Measurements from ENCODE around the gene TP53I13. TPM values are rescaled to one million over a fixed set of nuclear protein-coding genes. Genes with fewer than 3 reads are reported as not detected.

Gene TP53I13
- total RNA-seq, 2 donors from 2014 or later, result 33.1 to 34.7 TPM

DNA sequence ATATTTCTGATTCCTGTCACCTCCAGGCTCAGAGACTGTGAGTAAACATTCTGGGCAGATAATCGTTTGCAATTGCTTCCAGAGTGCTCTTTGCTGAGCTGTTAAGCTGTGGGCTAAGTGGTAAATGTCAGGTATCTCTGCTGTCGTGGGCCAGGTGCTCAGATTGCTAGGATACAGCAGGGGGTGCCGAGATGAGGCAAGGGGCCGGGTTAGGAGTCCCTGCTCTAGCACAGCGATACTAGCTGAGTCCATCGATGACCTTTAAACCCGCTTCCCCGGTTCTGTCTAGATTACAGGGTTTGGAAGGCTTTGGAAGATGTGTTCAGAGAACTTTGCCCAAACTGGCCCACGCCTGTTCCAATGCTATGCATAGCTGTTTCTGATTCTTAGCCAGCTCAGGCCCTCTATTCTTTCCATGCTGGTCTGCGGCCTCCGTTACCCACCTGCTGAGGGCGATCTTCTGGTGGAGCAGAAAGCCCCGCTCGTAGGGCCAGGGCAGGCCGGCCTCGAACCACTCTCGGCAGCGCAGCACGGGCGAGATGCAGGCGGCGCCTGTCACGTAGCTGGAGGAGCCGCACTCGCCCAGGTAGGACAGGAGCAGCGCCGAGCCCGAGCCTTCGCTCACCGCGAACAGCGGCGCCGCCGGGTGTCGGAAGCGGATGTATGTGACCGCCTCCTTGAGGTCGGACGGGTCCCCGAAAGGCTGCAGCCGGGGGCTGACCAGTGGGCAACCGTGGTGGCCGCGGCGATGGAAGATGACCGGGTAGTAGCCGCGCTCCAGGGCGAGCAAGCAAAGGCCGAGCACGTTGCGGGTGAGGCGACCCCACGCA lies 2.6 kb upstream of the TP53I13 start:
- intact Hi-C loops (cut with DNase I), result no loop called here
- DNase-seq (ENCODE audit: low spot score), result peak; percentile 88

DNA sequence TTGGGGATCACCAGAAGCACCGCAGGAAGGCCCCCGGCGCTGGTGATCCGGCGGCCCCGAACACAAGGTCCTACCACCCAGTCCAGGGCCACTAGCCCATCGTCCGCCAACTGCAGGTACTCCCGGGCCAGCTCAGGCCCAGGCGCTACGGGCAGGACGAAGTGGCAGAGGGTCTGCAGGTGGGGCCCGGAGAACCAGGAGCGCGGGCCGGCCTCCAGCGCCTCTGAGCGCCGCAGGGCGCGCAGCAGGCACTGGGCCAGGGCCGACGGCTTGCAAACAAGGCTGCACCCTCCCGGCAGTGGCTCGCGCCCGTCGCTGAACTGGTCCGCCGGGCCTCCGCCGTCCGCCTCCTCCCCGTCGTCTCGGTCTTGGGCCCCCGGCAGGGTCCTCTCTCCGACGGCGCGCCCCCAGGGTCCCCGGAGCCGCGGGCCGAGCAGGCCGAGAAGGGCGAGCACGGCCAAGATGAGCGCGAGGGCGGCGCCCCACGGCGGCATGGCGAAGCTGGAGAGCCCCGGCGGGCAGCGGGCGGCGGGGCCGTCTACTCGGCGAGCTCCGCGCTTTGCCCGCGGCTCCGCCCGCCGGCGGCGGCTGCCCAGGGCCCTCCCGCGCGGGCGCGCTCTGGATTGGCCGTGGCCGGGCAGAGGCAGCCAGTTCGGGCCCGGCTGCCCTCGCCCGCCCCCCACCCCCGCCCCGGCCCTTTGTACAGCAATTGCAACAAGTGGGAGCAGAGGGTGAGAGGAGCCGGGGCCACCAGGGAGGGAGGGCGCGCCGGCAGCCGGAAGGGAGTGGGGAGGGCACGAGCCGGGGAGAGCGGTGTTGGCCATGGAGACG lies 1.8 kb upstream of the TP53I13 start, which contains the start of gene ABHD15:
ABHD15 (minus strand) TSS at position 565 of the 831 bp plus-strand sequence; CDS start at position 494, 71 bp downstream.
- peak; percentile 89 for DNase-seq (ENCODE audit: low spot score)
- intact Hi-C loops (cut with DNase I), result no loop called here

DNA sequence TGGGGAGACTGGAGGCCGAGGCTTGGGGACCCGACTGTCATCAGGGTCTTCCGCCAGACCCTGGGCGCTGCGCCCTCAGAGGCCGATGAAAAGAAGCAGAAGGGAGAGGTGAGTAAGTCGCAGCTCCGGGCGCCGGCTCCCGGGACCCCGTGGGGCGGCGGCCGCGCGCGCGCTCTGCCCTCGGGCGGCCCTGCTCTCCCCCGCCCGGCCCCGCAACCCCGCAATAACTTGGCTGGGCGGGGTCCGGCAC lies 1.3 kb upstream of the TP53I13 start:
- intact Hi-C loops (cut with DNase I), result no loop called here
- no peak for DNase-seq (ENCODE audit: low spot score)

DNA sequence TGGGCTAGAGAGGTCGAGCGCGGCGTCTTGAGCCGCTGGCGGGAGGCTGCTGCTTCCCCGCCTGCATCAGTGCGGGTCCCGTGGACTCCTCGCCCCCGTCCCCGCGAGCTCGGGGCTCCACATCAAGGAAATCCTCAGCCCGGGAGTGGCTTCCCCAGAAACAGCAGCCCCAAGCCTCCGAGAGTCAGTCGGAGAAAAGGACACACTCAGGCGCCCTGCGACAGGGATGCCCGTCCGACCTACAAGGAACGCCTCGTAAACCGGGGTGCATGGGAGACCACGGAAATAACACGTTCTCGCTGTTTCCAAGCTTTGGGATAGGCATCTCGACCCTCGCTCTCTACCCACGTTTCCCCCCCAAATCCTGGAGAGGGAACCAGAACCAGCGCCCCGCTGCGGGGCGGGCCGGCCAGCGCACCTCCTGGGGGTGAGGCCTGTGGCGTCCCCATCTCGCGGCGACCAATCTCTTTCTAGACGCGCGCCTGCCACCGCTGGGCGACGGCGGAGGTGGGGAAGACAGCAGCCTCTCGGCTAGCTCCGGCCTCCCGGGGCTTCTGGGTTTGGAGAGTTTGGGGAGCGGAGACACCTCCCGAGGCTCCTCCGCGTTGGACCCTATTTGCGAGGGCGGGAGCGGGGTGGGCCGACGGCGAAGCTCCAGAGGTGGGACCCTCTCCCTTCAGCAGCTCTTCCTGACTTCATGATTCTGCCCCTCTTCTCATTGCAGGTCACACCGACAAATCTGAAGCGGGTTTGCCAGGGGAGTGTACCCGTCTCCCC lies 759 bp upstream of the TP53I13 start:
- intact Hi-C loops (cut with DNase I), result no loop called here
- peak; percentile 91 for DNase-seq (ENCODE audit: low spot score)

DNA sequence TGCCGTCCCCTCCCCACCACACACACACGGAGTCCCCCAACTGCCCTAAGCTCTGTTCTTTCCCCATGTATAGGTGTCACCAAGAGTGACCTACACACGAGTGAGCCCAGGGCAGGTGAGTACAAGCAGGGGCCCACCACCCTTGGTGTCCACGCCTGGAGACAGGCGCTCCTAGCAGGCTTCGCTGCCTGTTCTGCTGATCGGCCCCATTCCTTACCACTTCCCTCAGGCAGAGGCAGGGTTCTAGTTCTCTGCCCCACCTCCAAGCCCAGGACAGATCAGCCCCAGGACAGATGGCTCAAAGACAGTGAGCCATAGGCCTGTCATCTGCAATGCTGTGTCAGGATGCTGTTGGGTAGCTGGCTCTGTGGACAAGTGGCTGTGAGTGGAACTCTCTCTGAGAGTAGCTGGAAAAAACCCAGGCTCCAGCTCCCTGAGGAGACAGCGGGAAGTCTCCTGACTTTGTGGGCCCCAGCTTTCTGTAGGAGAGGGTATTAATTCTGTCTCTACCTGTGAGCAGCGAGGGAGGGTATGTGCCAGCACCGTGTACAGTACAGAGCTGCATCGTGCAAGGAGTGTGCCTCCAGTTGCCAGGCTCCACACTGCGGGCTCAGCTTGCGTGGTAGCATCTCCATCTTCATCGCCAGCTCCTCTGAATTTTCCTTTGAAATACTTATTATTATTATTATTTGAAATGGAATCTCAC lies 897 bp downstream of the TP53I13 start:
- intact Hi-C loops (cut with DNase I), result no loop called here
- peak; percentile 60 for DNase-seq (ENCODE audit: low spot score)

DNA sequence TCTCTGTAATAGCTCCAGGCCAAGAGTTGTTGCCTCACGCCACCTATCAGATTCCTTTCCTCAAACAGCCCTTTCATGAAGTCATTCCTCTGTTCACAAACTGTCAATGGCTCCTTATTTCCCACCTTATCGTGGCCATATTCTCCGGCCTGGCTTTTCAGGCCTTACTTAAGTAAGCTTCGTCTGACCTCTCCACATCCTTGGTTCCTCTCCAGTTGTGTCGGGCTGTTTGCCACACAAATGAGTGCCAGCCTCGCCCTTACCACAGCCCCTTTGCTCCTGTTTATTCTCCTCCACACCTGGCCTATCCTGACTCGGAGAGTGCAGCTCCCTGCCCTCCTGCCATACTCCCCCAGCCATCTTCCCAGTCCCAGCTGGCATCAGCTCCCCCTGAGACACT lies 2.0 kb downstream of the TP53I13 start:
- DNase-seq (ENCODE audit: low spot score), result peak; percentile 52
- intact Hi-C loops (cut with DNase I), result no loop called here

DNA sequence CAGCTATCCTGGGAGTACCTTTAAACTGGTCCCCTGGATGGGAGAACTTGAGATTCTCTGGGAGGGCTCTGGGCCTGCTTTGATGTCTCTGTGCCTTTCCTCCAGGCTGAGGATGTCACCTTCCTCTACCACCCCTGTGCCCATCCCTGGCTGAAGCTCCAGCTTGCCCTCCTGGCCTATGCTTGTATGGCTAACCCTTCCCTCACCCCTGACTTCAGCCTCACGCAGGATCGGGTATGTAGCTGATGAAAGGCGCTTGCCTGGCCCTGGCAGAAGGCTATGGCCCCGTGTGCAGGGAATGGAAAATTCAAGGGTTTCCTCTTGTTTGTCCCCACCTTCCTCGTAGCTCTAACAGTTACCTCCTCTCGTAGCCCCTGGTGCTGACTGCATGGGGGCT lies 3.0 kb downstream of the TP53I13 start:
- intact Hi-C loops (cut with DNase I), result no loop called here
- DNase-seq (ENCODE audit: low spot score), result no peak

DNA sequence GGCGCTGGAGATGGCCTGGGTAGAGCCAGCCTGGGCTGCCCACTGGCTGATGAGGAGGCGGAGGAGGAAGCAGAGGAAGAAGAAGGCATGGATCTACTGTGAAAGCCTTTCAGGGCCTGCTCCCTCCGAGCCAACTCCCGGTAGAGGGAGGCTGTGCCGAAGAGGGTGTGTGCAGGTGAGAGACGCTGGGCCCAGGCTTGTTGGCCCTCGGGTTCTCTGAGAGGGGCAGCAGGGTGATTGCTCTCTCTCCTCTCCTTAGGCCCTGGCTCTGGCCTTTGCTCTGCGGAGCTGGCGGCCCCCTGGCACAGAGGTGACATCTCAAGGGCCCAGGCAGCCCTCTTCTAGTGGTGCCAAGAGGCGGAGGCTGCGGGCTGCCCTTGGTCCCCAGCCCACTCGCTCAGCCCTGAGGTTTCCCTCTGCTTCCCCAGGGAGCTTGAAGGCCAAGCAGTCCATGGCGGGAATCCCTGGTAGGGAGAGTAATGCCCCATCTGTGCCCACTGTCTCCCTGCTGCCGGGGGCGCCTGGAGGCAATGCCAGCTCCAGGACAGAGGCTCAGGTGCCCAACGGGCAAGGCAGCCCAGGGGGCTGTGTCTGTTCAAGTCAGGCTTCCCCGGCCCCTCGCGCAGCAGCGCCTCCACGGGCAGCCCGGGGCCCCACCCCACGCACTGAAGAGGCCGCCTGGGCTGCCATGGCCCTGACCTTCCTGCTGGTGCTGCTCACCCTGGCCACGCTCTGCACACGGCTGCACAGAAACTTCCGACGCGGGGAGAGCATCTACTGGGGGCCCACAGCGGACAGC lies 3.6 kb downstream of the TP53I13 start:
- peak; percentile 72 for DNase-seq (ENCODE audit: low spot score)
- intact Hi-C loops (cut with DNase I), result no loop called here

DNA sequence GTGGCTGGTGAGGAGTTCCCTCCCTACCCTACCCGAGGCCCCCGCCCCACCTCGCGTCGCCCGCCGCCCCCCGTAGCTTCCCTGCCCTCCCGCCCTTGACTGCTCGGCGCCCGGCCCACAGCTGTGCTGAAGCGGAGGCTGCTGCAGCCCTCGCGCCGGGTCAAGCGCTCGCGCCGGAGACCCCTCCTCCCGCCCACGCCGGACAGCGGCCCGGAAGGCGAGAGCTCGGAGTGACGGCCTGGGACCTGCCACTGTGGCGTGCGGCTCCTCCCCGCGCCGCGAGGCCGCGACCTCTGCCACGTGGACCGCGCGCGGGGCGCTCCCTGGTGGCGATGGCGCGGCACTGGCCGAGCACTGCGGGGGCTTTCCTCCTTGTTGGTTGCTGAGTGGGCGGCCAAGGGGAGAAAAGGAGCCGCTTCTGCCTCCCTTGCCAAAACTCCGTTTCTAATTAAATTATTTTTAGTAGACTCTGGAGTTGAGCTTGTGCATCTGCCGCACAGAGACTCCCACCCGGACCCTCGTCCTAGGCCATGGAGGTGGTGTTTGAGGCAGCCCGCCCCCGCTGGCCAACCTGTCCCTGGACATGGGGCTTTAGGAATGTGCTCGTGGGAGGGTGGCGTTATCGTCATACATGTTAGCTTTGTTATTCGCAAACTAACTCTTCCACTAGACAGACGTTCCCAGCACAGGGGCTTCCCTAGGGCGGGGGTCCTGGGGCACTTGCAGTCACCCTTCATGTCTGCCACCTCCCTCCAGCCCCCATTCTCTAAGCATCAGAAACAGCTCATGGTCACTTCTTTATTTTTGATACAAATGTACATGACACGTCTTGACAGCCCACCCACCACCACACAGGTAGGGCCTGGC lies 4.4 kb downstream of the TP53I13 start:
- peak; percentile 85 for DNase-seq (ENCODE audit: low spot score)
- intact Hi-C loops (cut with DNase I), result no loop called here

DNA sequence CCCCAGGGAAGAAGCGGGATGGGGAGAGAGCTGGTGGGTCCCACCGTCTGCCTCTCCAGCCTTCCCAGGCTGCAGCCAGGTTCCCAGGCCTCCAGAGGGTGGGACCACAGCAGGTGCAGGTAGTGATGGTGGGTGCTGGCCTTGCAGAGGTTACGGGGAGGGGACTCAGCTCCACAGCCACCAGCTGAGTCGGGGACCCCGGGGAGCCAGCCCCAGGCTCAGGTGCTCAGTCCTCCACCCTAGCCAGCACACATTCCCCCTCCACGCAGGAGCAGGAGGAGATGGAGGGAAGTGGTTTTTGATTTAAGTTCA lies 5.0 kb downstream of the TP53I13 start:
- peak; percentile 71 for DNase-seq (ENCODE audit: low spot score)
- intact Hi-C loops (cut with DNase I), result no loop called here

DNA sequence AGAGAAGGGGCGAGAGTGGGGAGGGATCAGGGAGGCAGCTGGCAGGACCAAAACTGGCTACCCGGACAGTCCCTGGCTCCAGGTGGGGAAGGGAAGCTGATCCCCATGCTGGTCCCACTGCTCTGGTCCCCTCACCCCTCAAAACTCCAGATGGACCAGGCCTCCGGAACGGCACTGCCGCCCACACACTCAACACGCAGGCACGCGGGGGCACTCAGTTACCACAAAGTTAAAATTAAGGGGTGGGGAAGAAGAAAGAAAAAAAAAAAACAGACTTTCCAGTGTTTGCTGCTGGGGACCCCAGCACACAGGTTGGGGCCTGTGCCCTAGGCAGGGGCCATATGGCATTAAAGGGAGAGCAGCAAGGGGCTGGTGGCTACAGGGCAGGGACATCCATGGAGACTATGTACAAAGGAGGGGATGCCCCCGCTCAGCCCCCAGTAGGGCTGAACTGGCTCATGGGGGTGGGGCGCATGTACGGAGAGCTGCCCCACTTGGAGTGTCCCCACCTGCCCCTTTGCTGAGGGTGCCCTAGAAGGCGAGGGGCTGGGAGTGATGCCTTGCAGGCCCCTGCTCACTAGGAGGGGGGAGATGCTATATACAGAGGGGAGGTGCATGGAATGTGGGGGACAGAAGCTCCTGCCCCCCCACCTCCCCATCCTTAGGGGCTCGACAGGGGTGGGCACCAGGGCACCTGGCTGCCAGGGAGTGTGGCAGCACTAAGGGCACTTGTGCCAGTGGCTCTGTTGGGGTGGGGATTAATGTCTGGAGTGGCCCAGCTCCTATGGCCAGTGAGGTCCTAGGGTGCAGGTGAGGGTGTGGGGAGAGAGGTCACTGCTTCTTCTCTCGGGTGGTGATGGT lies 5.6 kb downstream of the TP53I13 start:
- intact Hi-C loops (cut with DNase I), result no loop called here
- DNase-seq (ENCODE audit: low spot score), result peak; percentile 75

DNA sequence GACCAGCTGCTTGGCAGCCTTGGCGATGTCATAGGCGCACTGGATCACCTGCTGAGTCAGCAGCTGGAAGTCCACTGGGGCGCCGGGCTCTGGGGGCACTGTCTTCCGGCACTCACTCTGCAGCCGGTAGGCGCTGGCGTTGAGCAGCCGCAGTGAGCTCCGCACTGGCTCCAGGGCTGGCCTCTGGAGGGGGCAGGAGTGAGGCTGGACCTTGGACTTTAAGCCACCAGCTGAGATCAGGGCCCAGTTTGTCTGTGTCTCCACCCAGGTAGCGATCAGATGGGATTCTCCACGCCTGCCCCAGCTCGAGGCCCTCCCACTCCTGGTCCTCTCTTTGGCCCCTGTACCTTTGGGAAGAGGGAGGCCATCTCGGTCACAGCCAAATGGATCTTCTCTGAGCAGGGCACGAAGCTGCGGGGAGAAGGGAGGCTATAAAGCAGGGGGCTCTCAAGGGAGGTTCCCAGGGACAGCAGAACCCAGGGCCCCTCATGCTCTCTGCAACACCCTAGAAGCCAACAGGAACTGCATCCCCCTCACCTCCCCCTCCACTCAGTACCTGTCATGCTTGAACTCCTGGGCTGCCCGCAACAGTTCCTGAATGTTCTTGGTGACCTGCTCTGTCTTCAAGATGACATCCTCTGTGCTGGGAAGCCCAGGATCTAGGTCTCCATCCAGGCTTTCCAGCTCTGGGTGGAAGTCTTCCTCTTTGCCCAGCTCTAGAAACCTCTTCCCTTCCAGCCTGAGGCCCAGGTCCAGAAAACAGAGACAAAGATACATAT lies 6.4 kb downstream of the TP53I13 start:
- intact Hi-C loops (cut with DNase I), result no loop called here

DNA sequence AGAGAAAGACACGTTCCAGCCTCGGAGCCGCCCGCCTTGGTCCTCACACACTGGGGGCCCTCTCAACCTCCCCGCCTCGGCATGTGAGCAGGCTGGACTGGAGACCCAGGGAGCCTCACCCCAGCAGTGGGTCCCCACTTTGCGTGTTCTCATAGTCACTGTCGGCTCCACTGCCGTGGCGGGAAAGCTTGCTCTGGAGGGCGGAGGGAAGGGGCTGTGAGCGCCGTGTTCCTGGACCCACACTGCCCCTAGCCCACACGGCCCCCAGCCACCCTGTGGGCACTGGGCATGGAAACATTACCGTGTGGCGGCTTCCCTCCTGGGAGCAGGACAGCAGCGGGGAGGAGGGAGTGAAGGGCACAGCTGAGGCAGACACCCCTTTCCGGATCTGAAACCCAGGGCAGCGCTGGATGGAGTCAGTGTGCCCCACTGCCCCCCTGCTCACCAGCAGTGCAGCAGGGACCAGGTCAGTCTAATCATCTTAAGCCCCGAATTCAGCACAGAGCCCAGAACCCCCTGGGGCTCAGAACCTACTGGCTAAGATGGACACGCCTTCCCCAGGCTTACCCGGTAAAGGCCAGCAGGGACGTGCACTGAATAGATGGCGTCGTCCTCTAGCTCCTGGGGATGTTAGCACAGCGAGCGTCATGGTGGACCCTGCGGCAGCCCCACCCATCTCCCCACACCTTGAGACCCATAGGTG lies 7.2 kb downstream of the TP53I13 start:
- peak; percentile 66 for DNase-seq (ENCODE audit: low spot score)
- intact Hi-C loops (cut with DNase I), result no loop called here

More for the DNA sequence above, 6.4 kb downstream of the TP53I13 start:
- DNase-seq (ENCODE audit: low spot score), result peak; percentile 77

DNA sequence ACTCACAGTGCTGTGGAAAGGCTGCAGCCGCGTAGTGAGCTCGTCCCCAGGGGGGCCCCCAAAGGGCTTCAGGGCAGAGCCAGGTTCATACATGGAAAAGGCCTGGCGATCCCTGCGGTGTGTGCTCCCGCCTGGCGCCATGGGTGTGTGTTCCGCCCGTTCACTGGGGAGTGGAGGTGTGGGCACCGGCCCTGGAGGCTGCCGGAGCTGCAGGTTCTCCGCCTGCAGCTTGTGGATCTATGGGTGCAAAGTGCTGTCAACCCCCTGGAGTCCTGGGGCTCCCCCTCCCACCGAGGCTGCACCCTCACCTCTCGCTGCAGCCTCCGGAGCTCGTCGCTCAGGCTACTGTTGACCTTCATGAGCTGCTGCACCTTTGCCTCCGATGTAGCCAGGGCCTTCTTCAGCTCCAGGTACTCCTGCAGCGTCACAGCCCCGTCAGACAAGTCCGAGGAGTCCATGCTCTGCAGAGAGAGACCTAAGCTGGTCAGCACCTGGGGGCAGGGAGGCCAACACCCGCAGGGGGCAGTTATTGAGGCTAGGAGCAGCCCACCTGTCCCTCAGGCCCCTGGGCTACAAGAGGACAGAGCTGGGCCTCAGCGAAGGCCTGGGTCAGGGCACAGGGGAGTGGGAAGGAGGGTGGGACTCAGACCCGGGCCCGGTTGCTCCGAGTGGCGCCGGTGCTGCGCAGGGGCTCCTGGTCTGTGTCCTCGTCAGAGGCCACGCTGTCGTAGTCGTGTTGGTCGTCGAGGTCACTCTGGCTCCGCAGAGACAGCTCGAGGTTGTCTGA lies 7.9 kb downstream of the TP53I13 start:
- intact Hi-C loops (cut with DNase I), result no loop called here
- DNase-seq (ENCODE audit: low spot score), result peak; percentile 79

DNA sequence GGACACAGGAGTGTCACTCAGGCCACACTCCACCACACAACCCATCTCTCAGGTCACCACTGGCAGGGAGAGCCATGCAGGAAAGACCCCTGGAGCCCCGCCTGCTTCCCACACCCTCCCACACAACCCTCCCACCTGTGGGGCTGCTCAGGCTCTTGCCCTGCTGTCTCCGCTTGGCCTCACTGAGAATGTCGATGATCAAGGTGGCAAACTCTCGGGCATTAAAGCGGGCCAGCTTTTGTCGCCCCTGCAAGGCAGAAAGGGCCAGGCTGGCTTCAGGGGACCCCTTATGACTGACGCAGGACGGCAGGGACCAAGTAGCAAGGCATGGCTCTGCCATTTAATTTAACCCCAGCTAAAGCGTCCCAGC lies 8.5 kb downstream of the TP53I13 start:
- intact Hi-C loops (cut with DNase I), result no loop called here
- DNase-seq (ENCODE audit: low spot score), result no peak
